HepG2 (cell line): ENCODE results near the gene IGF2. TPM values are rescaled to one million over a fixed set of nuclear protein-coding genes. Genes with fewer than 3 reads are reported as not detected.

Experiments used
- ATAC-seq: fragments of 200-7000 bp; cut with Tn5 transposase; 3 replicates; pipeline ENCODE4 v1.9.1; 2020; ENCODE audit warnings: mild to moderate bottlenecking, moderate library complexity
- BruUV-seq: library from RNA; stranded (reverse); fragments of 400-500 nt; replicated peaks from 2 replicates; lab custom pipeline; 2021; lab: Mats Ljungman, UMichigan
- CTCF ChIA-PET: fragments of 300-600 bp; formaldehyde crosslinking; extraction: SDS; loops from one replicate; lab custom pipeline; 2021; ENCODE audit warnings: low total read pairs, inconsistent platforms, low intra/inter-chr PET ratio; lab: Yijun Ruan, JAX
- POLR2A ChIA-PET: fragments of 350-600 bp; sonication (Branson Sonifier 250); formaldehyde crosslinking; loops from one replicate; lab custom pipeline; 2020; ENCODE audit warnings: antibody characterized with exemption, inconsistent platforms; lab: Yijun Ruan, JAX
- DNase-seq: peaks from one replicate; pipeline ENCODE4 v3.0.0-alpha.2; 2015; ENCODE audit warnings: low spot score
- FAIRE-seq: peaks from 3 replicates; lab custom pipeline; 2011; peaks lifted over from hg19 to GRCh38; lab: Jason Lieb, UNC
- H2AFZ ChIP-seq: one replicate; pipeline ENCODE4 v1.6.1; 2011; ENCODE audit warnings: low read length, inconsistent platforms
- H3K27ac ChIP-seq: fragments of 300-600 bp; 3 replicates; pipeline ENCODE4 v1.8.0; 2011; ENCODE audit warnings: mixed run types, mild to moderate bottlenecking, mixed read lengths, low read length, inconsistent platforms; ENCODE audit not compliant: insufficient read depth; ENCODE audit errors: extremely low read length
- H3K27me3 ChIP-seq, 2 experiments: fragments of 200-600 bp in 1 of 2; 2 replicates in 1 of 2; 3 replicates in 1 of 2; pipeline versions ENCODE4 v1.6.0 to v1.8.0; 2011; ENCODE audit warnings: low read length in 2 of 2, mild to moderate bottlenecking in 2 of 2, moderate library complexity in 2 of 2, inconsistent platforms in 1 of 2; ENCODE audit not compliant: insufficient read depth in 2 of 2, control insufficient read depth in 1 of 2
- H3K36me3 ChIP-seq, 2 experiments: fragments of 200-600 bp in 1 of 2; replicated peaks in 1 of 2; 2 replicates in 1 of 2; 3 replicates in 1 of 2; pipeline versions ENCODE4 v1.5.1 to v1.8.0; 2011; ENCODE audit warnings: low read length in 2 of 2, inconsistent platforms in 1 of 2; ENCODE audit not compliant: insufficient read depth in 2 of 2, control insufficient read depth in 1 of 2
- H3K4me1 ChIP-seq: 2 replicates; pipeline ENCODE4 v1.5.1; 2012; ENCODE audit warnings: low read length, inconsistent platforms; ENCODE audit not compliant: insufficient read depth
- H3K4me2 ChIP-seq: 2 replicates; pipeline ENCODE4 v1.6.0; 2011; ENCODE audit warnings: low read depth, low read length, inconsistent platforms
- H3K4me3 ChIP-seq, 3 experiments: fragments of 200-600 bp in 1 of 3; sonication (generic), shearing (Covaris generic) in 1 of 3; replicated peaks in 1 of 3; 2 replicates each; pipeline ENCODE4 v1.5.1; 2011 to 2016; ENCODE audit warnings: low read length in 3 of 3, inconsistent platforms in 2 of 3, low read depth in 2 of 3, mild to moderate bottlenecking in 2 of 3, control low read depth in 1 of 3, mixed read lengths in 1 of 3; ENCODE audit not compliant: insufficient read depth in 1 of 3
- H3K79me2 ChIP-seq: one replicate; pipeline ENCODE4 v1.6.1; 2011; ENCODE audit warnings: low read length, inconsistent platforms; ENCODE audit not compliant: insufficient read depth
- H3K9ac ChIP-seq: 2 replicates; pipeline ENCODE4 v1.6.0; 2011; ENCODE audit warnings: mild to moderate bottlenecking, low read depth, low read length, inconsistent platforms; ENCODE audit not compliant: insufficient read depth
- H3K9me3 ChIP-seq: 2 replicates; pipeline ENCODE4 v1.5.1; 2012; ENCODE audit warnings: mild to moderate bottlenecking, low read length
- H4K20me1 ChIP-seq: 2 replicates; pipeline ENCODE4 v1.6.0; 2011; ENCODE audit warnings: inconsistent platforms, mild to moderate bottlenecking, low read length, moderate library complexity; ENCODE audit not compliant: insufficient read depth
- HMGXB4 ChIP-seq, 2 experiments: sonication (generic) in 1 of 2; formaldehyde crosslinking in 1 of 2; IDR thresholded peaks; 2 replicates each; pipeline versions ENCODE4 v1.4.0 to v1.6.1; 2018 to 2020; ENCODE audit warnings: missing genetic modification reagents in 2 of 2, borderline replicate concordance in 1 of 2, low read depth in 1 of 2, mild to moderate bottlenecking in 1 of 2, missing biosample characterization in 1 of 2
- KDM3A ChIP-seq: IDR thresholded peaks from 2 replicates; pipeline ENCODE4 v1.6.1; 2018; ENCODE audit warnings: low read depth, missing compliant biosample characterization
- NRL ChIP-seq: sonication (generic); formaldehyde crosslinking; IDR thresholded peaks from 2 replicates; pipeline ENCODE4 v1.5.0; 2020; ENCODE audit warnings: missing genetic modification reagents, mild to moderate bottlenecking, moderate library complexity, borderline replicate concordance
- ZNF34 ChIP-seq: sonication (generic); formaldehyde crosslinking; IDR thresholded peaks from 2 replicates; pipeline ENCODE4 v1.4.0; 2020; ENCODE audit warnings: mild to moderate bottlenecking, missing genetic modification reagents, borderline replicate concordance
- ZNF607 ChIP-seq: sonication (generic); formaldehyde crosslinking; IDR thresholded peaks from 2 replicates; pipeline ENCODE4 v1.5.1; 2020; ENCODE audit warnings: missing genetic modification reagents, mild to moderate bottlenecking, borderline replicate concordance
- WGBS: methylation state at CpG from one replicate; pipeline ENCODE4 v1.1.6; 2017; ENCODE audit warnings: low lambda C conversion rate; 5-methylcytosine and 5-hydroxymethylcytosine counted together
- in situ Hi-C: cut with HindIII; loops from 2 replicates; pipeline ENCODE4 v1.10.0; 2017; ENCODE audit warnings: low pct_unique_long_range_greater_than_20kb; ENCODE audit not compliant: extremely low pct_ligation_motif_present
- intact Hi-C: fragments of 100-400 bp; cut with micrococcal nuclease; formaldehyde crosslinking; loops from one replicate; pipeline ENCODE4 v1.10.0; 2022; ENCODE audit not compliant: unreplicated experiment
- polyA plus RNA-seq, 8 experiments: library from polyadenylated mRNA; depleted of rRNA in 3 of 8; stranded (reverse) in 7 of 8; unstranded in 1 of 8; fragments of >200 nt; fragmentation: Illumina TruSeq in 4 of 8; extraction: Trizol in 4 of 8; gene quantifications; 2 replicates each; pipeline versions ENCODE4 v1.2.1 to v1.2.3, GENCODE V29; 2011 to 2016; ENCODE audit warnings: low read depth in 4 of 8, missing spikeins in 1 of 8, mixed read lengths in 1 of 8; ENCODE audit not compliant: insufficient read depth in 1 of 8
- total RNA-seq, 5 experiments: library from RNA; depleted of rRNA; stranded (reverse); fragments of >200 nt; fragmentation: Illumina TruSeq; extraction: Trizol; gene quantifications; 2 replicates each; pipeline ENCODE4 v1.2.3, GENCODE V29; 2016; ENCODE audit warnings: low read depth in 1 of 5
- TF ChIP-seq, protein P1 (sequence below): sonication (generic); formaldehyde crosslinking; IDR thresholded peaks from 2 replicates; pipeline ENCODE4 v1.5.0; 2020; ENCODE audit warnings: missing genetic modification reagents, mild to moderate bottlenecking, borderline replicate concordance
- TF ChIP-seq, protein P2 (sequence below): sonication (generic); formaldehyde crosslinking; IDR thresholded peaks from 2 replicates; pipeline ENCODE4 v1.4.0; 2020; ENCODE audit warnings: low read depth, mild to moderate bottlenecking, missing genetic modification reagents

Gene IGF2
- total and polyA plus RNA-seq, 2 of the 13 experiments (the other 11 are each of a cell fraction or from before 2014, with no cell fraction given), result 79.1 to 254 TPM

- no peak for TF ChIP-seq HMGXB4 (CRISPR knock-in tag; IDR thresholded peaks at IDR 0.05; ENCODE audit: borderline replicate concordance in 1 of 2, low read depth in 1 of 2)
Observed at GRCh38 chr11:2156416-2157182, 17.4 kb upstream of the IGF2 start (continued).

- intact Hi-C loops, result no loop called here
- H2AFZ ChIP-seq, result no peak overlapping the region
- DNase-seq, result no peak
- no peak for TF ChIP-seq ZNF607
- TF ChIP-seq ZNF34 (CRISPR knock-in tag), result no peak
- TF ChIP-seq, protein P1, sequence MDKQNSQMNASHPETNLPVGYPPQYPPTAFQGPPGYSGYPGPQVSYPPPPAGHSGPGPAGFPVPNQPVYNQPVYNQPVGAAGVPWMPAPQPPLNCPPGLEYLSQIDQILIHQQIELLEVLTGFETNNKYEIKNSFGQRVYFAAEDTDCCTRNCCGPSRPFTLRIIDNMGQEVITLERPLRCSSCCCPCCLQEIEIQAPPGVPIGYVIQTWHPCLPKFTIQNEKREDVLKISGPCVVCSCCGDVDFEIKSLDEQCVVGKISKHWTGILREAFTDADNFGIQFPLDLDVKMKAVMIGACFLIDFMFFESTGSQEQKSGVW (CRISPR knock-in tag), result no peak
- TF ChIP-seq NRL, result no peak
- TF ChIP-seq KDM3A, result no peak
- TF ChIP-seq, protein P2, sequence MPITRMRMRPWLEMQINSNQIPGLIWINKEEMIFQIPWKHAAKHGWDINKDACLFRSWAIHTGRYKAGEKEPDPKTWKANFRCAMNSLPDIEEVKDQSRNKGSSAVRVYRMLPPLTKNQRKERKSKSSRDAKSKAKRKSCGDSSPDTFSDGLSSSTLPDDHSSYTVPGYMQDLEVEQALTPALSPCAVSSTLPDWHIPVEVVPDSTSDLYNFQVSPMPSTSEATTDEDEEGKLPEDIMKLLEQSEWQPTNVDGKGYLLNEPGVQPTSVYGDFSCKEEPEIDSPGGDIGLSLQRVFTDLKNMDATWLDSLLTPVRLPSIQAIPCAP, result no peak
- no peak for ATAC-seq
- H3K4me2 ChIP-seq, result no peak overlapping the region
- H3K4me3 ChIP-seq, result no peak overlapping the region
- H3K27ac ChIP-seq, result no peak overlapping the region
- peaks cover 19% of the 10 kb centered on the region for H3K4me1 ChIP-seq
- 43% methylated on average over 25 of the region's 29 CpGs for WGBS
- H3K36me3 ChIP-seq, result no peaks in the 10 kb centered on the region
- CTCF ChIA-PET, result interaction anchor here (1.3 to 2.2 kb wide), 4 partner anchors 279 to 515 kb away, joined by 5 to 10 read pairs (median 8); no protein-coding TSS in a partner anchor
- no peak overlapping the region for H3K9ac ChIP-seq
- H4K20me1 ChIP-seq, result no peaks in the 10 kb centered on the region
- FAIRE-seq, result no peak
- no peaks in the 10 kb centered on the region for H3K79me2 ChIP-seq
- in situ Hi-C loops, result no loop called here
- H3K9me3 ChIP-seq, result no peaks in the 10 kb centered on the region
- no TSS peak for BruUV-seq
- H3K27me3 ChIP-seq, result peaks cover 21 to 62% of the 10 kb centered on the region in 2 experiments
- POLR2A ChIA-PET, result no interaction called here
Observed at GRCh38 chr11:2155511-2155910, 16.3 kb upstream of the IGF2 start.
